Mucosa of stomach (tissue), 1 donor: ENCODE results near the gene DDX47.
"Not testable (repeated sequence)": the region's sequence is repeated elsewhere in the genome, so short reads cannot be mapped to it uniquely, and the experiment has no call there.

Experiments used
- H3K27me3 ChIP-seq: one replicate; pipeline ENCODE4 v1.7.0; 2013; ENCODE audit warnings: mild to moderate bottlenecking, low read length; ENCODE audit not compliant: control insufficient read depth, insufficient read depth
- H3K36me3 ChIP-seq: one replicate; pipeline ENCODE4 v1.7.0; 2013; ENCODE audit warnings: low read length; ENCODE audit not compliant: control insufficient read depth, insufficient read depth
- H3K4me1 ChIP-seq: one replicate; pipeline ENCODE4 v1.7.0; 2013; ENCODE audit warnings: mild to moderate bottlenecking, low read length; ENCODE audit not compliant: control insufficient read depth, insufficient read depth
- H3K4me3 ChIP-seq: one replicate; pipeline ENCODE4 v1.7.0; 2013; ENCODE audit warnings: low read length
- H3K9ac ChIP-seq: one replicate; pipeline ENCODE4 v1.7.0; 2013; ENCODE audit warnings: mild to moderate bottlenecking, low read length, moderate library complexity
- H3K9me3 ChIP-seq: one replicate; pipeline ENCODE4 v1.7.0; 2013; ENCODE audit warnings: mild to moderate bottlenecking, low read length, moderate library complexity; ENCODE audit not compliant: control insufficient read depth
- donor health status: Pancreatic carcinoma.

DDX47 gene

DNA sequence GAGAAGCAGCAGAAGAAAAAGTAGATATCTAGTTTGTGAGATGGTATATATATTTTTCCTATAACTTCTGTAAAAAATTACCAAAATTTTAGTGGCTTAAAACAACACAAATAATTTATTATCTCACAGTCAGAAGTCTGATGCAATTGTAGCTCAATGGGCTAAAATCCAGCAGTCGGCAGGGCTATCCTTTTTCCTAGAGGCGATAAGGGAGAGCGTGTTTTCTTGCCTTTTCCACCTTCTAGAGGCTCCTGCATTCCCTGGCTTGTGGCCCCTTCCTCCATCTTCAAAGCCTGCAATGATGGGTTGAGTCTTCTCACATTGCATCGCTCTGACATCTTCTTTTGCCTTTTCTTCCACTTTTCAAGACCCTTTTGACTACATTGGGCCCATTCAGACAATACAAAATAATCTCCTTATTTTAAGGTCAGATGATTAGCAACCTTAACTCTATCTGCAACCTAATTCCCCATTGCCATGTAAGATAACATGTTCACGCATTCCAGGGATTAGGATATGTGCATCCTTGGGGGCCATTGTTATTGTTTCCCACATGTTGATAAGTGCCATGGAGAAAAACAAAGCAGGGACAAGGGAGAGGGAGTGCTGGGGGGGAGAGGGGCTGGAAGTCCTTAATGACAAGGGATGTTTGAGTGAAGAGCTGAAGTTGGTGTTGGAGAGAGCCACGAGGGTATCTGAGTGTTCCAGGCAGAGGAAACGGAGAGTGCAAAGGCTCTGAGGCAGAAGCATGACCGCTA is 13.8 kb upstream of the DDX47 start:
- H3K36me3 ChIP-seq: no peaks in the 10 kb centered on the region
- no peaks in the 10 kb centered on the region for H3K9me3 ChIP-seq
- no peak overlapping the region for H3K9ac ChIP-seq
- no peaks in the 10 kb centered on the region for H3K27me3 ChIP-seq
- no peak overlapping the region for H3K4me3 ChIP-seq
- H3K4me1 ChIP-seq: peaks cover 33% of the 10 kb centered on the region

DNA sequence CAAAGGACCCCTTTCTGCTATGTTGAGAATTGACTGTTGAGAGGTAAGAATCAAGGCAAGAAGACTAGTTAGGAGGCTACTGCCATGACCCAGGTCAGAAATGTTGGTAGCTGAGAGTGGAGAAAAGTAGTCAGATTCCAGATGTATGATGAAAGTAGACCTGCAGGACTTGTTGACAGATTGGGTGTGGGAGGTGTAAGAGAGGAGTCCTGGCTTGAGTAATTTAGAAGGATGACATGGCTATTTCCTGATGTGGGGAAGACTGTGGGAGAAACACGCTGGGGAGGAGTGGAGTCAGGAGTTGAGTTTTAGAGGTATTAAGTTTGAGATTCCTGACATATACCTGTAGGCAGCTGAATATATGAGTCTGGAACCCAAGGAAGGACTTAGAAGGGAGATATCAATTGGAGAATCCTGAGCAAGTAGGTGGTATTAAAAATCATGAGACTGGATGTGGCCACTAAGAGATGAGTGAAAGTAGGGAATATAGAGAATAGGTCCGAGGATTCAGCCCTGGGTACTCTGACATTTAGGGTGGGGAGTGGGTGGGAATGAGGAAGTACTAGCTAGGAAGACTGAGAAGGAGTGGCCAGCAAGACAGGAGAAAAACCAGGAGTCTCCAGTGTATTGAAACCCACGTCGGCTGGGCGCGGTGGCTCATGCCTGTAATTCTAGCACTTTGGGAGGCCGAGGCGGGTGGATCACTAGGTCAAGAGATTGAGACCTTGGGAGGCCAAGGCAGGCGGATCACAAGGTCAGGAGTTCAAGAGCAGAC is 12.6 kb upstream of the DDX47 start:
- peak overlapping the region; percentile 17 for H3K9ac ChIP-seq
- H3K9me3 ChIP-seq: no peaks in the 10 kb centered on the region
- peaks cover 42% of the 10 kb centered on the region for H3K4me1 ChIP-seq
- no peaks in the 10 kb centered on the region for H3K36me3 ChIP-seq
- H3K4me3 ChIP-seq: no peak overlapping the region
- no peaks in the 10 kb centered on the region for H3K27me3 ChIP-seq

DNA sequence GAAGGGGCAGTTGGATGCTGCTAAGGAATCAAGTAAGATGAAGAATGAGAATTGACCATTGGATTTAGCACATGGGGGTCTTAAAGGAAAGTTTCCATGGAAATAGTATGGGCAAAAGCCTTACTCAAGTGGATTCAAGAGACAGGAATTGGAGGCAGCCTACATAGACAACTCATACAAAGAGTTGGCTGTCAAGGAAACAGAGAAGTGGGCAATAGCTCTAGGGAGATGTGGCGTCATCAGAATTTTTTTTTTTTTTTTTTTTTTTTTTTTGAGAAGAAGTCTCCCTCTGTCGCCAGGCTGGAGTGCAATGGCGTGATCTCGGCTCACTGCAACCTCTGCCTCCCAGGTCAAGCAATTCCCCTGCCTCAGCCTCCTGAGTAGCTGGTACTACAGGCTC is 11.5 kb upstream of the DDX47 start:
- not testable (repeated sequence) for H3K9me3 ChIP-seq, H3K36me3 ChIP-seq, H3K4me3 ChIP-seq, H3K27me3 ChIP-seq, H3K9ac ChIP-seq
- H3K4me1 ChIP-seq: peaks cover 42% of the 10 kb centered on the region

DNA sequence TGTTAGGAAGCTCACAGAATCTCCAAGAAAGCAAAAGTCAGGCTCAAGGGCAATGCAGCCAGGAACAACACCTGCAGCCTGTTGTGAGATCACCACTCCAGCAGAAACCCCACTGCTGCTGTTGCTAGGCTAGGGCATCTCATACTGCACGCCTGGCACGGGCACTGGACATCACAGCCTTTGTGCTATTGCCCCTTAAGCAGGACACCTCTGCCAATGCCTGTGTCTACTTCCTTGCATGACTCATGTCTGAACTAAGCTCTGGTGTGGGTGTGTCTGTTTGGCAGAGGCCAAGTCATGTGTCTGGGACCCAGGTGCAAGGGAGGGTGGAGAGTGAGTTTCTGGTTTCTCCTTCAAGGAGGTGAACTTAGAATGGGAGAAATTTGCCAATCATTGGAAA is 10.0 kb upstream of the DDX47 start:
- Histone ChIP-seq H3K36me3 (no peaks in the 10 kb centered on the region), H3K27me3 (no peaks in the 10 kb centered on the region), H3K4me1 (peaks cover 48% of the 10 kb centered on the region), H3K9me3 (no peaks in the 10 kb centered on the region), H3K4me3 (no peak overlapping the region), H3K9ac (no peak overlapping the region)

DNA sequence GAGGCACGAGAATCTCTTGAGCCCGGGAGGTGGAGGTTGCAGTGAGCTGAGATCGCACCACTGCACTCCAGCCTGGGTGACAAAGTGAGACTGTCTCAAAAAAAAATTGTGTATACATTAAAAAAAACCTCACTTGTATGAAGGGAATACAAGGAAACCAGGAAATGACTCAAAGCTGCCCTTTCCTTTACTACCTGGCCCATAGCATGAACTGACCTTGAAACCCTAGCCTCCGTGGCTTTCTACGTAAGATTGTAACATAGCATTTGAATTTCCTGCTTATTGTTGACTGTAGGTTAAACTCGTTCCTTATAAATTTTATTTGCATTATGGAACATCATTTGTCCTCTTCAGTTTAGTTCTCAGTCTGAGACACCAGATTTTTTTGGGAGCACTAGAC is 9.1 kb upstream of the DDX47 start:
- Histone ChIP-seq H3K27me3 (no peaks in the 10 kb centered on the region), H3K4me1 (peaks cover 52% of the 10 kb centered on the region), H3K4me3 (no peak overlapping the region), H3K36me3 (no peaks in the 10 kb centered on the region), H3K9ac (peak overlapping the region; percentile 42), H3K9me3 (no peaks in the 10 kb centered on the region)

DNA sequence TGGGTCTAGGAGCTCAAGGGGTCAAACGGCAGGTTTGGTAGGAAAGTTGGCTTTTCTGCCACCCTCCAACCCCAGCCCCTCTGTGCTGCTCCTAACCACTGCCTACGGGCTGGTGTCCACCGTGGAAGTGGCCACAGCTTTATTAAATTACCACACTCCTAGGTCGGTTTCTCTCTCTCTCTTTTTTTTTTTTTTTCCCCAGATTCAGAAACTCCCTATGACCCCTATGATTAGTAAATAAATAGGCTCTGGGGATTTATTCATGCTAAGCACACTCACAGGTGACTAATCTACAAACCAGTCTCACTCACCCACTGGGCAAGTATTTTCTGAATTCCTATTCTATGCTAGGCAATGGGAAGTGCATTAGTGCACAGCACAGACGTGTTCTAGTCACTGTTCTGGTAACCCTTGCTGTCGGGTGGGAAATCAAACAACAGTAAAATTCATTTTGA is 8.7 kb upstream of the DDX47 start:
- peak overlapping the region; percentile 42 for H3K9ac ChIP-seq
- no peak overlapping the region for H3K4me3 ChIP-seq
- H3K4me1 ChIP-seq: peaks cover 52% of the 10 kb centered on the region
- no peaks in the 10 kb centered on the region for H3K27me3 ChIP-seq
- no peaks in the 10 kb centered on the region for H3K36me3 ChIP-seq
- no peaks in the 10 kb centered on the region for H3K9me3 ChIP-seq

DNA sequence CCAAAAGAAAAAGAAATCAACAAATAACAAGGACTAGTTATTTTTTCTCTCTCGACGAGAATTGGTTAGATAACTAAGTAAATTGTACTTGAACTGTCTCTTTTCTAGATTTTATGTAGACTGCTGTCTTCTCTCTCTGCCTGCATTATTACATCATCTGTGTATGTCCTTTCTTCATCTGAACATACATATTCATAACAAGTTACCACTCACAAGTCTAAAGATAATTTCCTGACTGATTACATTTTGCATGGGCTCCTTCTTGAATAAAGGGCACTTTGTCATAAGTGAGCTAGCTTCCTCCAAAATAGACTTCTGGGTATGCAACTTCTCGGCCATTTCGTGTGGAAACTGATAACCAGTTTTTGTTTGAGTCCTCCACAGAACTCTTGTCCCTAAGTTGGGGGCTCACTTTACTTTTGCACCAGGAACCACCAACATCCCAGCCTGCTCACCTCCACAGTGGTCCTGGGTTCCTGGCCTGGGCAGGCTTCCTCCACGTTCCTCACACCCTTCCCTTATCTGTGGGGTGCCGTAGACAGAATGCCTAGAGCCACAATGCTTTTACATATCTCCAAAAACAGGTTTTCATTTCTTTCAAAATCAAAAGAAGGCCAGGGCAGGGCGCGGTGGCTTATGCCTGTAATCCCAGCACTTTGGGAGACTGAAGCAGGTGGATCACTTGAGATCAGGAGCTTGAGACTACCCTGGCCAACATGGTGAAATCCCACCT is 6.2 kb upstream of the DDX47 start:
- no peaks in the 10 kb centered on the region for H3K9me3 ChIP-seq
- no peaks in the 10 kb centered on the region for H3K36me3 ChIP-seq
- no peak overlapping the region for H3K4me3 ChIP-seq
- H3K27me3 ChIP-seq: no peaks in the 10 kb centered on the region
- no peak overlapping the region for H3K9ac ChIP-seq
- peaks cover 51% of the 10 kb centered on the region for H3K4me1 ChIP-seq

DNA sequence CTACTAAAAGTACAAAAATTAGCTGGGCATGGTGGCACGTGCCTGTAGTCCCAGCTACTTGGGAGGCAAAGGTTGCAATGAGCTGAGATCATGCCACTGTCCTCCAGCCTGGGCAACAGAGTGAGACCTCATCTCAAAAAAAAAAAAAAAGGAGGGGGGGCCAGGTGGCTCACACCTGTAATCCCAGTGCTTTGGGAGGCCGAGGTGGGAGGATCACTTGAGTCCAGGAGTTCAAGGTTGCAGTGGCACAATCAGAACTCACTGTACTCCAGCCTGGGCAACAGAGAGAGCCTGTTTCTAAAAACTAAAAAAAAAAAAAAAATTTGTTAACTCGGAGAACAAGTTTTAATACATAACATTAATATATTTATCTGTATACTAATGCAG is 5.6 kb upstream of the DDX47 start:
- not testable (repeated sequence) for H3K4me3 ChIP-seq, H3K9me3 ChIP-seq, H3K27me3 ChIP-seq, H3K36me3 ChIP-seq, H3K9ac ChIP-seq
- peaks cover 46% of the 10 kb centered on the region for H3K4me1 ChIP-seq

DNA sequence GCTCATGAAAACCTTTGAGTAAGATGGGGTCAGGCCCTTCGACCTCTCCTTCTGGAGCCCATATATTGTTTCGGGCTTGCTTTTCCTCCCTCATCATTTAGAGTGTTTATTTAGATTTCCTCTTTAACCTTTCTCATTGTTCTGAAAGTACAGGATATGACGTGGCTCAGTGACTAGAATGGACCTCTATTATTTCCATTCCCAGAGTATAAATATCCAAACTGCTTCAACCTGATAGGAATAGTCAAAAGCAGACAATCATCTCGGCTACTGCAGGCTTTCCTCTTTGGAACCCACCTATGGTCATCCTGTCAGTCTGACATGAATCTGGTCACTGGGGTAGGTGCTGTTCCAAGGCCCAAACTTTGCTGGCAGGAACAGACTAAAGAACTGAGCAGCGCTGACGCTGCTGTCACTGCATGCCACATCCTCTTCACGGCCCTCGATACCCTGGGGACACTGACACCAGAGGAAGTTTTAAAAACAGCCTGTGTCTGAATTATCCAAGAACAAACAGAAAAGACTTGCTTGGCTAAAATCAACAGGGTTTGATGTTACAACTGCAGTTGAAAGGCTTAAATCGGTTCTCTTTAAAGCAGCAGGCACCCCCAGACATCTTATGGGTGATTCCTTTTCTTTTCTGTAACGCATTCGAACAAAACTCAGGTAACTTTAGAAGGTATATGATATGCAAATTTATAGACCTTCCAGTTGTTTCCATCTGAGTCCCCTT is 5.0 kb upstream of the DDX47 start:
- Histone ChIP-seq H3K27me3 (no peaks in the 10 kb centered on the region), H3K9me3 (no peaks in the 10 kb centered on the region), H3K4me1 (peaks cover 44% of the 10 kb centered on the region), H3K36me3 (no peaks in the 10 kb centered on the region), H3K9ac (no peak overlapping the region), H3K4me3 (no peak overlapping the region)

DNA sequence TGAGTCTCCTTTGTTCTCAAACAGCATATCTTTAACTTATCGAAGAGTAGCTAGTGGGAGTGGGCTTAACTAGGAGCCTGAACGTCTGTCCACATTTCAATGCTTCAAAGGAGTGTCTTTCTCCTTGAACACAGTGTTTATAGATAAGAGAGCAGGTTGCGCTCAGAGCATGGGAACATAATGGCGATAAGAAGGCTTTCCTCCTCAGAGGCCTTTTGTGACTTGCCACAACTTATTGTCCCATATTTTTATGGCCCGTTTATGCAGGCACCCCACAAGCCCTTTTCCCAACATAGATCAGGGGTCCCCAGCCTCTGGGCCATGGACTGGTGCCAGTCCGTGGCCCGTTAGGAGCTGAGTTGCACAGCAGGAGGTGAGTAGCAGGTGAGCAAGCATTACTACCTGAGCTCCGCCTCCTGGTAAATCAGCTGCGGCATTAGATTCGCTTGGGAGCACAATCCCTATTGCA is 2.6 kb upstream of the DDX47 start:
- Histone ChIP-seq H3K4me3 (no peak overlapping the region), H3K4me1 (peaks cover 37% of the 10 kb centered on the region), H3K36me3 (no peaks in the 10 kb centered on the region), H3K9ac (peak overlapping the region; percentile 9), H3K9me3 (no peaks in the 10 kb centered on the region), H3K27me3 (no peaks in the 10 kb centered on the region)

DNA sequence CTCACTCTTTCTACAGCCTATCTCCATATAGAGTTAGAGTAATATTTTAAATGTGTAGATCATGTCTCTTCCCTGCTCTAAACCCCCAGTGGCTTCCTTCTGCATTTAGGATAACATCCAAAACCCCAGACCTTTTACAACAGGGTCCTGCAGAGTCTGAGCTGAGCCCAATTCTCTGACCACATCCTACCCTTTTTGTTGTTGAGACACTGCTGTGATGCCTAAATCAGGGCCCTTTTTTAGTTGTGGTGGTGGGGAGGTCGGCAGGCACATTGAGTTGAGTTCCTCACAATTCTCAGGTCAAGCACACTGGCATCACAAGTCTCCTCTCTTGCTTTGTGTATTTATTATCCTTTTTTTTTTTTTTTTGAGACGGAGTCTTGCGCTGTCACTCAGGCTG is 1.8 kb upstream of the DDX47 start:
- no peak overlapping the region for H3K9ac ChIP-seq
- H3K4me1 ChIP-seq: peaks cover 37% of the 10 kb centered on the region
- no peaks in the 10 kb centered on the region for H3K36me3 ChIP-seq
- H3K9me3 ChIP-seq: no peaks in the 10 kb centered on the region
- H3K4me3 ChIP-seq: no peak overlapping the region
- H3K27me3 ChIP-seq: no peaks in the 10 kb centered on the region
